Loucy (cell line): ENCODE results near the gene SLC16A7.

Experiments
- H2AFZ ChIP-seq: fragments of 200-600 bp; sonication (generic); 2 replicates; pipeline ENCODE4 v1.6.0; 2016; ENCODE audit warnings: antibody characterized with exemption, mild to moderate bottlenecking, low read length, moderate library complexity
- H3F3A ChIP-seq: fragments of 200-600 bp; 2 replicates; pipeline ENCODE4 v1.6.0; 2016; ENCODE audit warnings: antibody characterized with exemption, low read depth, mild to moderate bottlenecking
- H3K27me3 ChIP-seq: fragments of 200-600 bp; sonication (generic); 2 replicates; pipeline ENCODE4 v1.6.1; 2014; ENCODE audit warnings: low read length, mild to moderate bottlenecking; ENCODE audit not compliant: insufficient read depth, poor library complexity, severe bottlenecking
- H3K36me3 ChIP-seq: fragments of 200-600 bp; sonication (generic); 2 replicates; pipeline ENCODE4 v1.6.1; 2016; ENCODE audit warnings: low read length; ENCODE audit not compliant: insufficient read depth
- H3K4me1 ChIP-seq: fragments of 200-600 bp; sonication (generic); 2 replicates; pipeline ENCODE4 v1.5.1; 2014; ENCODE audit warnings: low read length, mild to moderate bottlenecking; ENCODE audit not compliant: insufficient read depth, poor library complexity, severe bottlenecking
- H3K4me2 ChIP-seq: fragments of 200-600 bp; sonication (generic); 2 replicates; pipeline ENCODE4 v1.6.0; 2014; ENCODE audit warnings: antibody characterized with exemption, low read length, low read depth, mild to moderate bottlenecking; ENCODE audit not compliant: poor library complexity, severe bottlenecking
- H3K4me3 ChIP-seq: fragments of 200-600 bp; sonication (generic); 2 replicates; pipeline ENCODE4 v1.5.1; 2014; ENCODE audit warnings: low read length, mild to moderate bottlenecking, mixed read lengths; ENCODE audit not compliant: poor library complexity, severe bottlenecking
- H3K79me2 ChIP-seq: fragments of 200-600 bp; sonication (generic); 2 replicates; pipeline ENCODE4 v1.6.1; 2014; ENCODE audit warnings: low read length; ENCODE audit not compliant: insufficient read depth
- H3K9ac ChIP-seq: fragments of 200-600 bp; sonication (generic); 2 replicates; pipeline ENCODE4 v1.6.0; 2014; ENCODE audit warnings: mild to moderate bottlenecking, low read depth, low read length, moderate library complexity; ENCODE audit not compliant: poor library complexity, severe bottlenecking
- H3K9me2 ChIP-seq: fragments of 200-600 bp; sonication (generic); replicated peaks from 2 replicates; pipeline ENCODE4 v1.6.1; 2016; ENCODE audit warnings: low read depth, low read length, mixed read lengths
- H3K9me3 ChIP-seq: fragments of 200-600 bp; sonication (generic); 2 replicates; pipeline ENCODE4 v1.6.1; 2014; ENCODE audit warnings: mild to moderate bottlenecking, antibody characterized with exemption, low read length, low read depth; ENCODE audit not compliant: insufficient read depth
- H4K20me1 ChIP-seq: fragments of 200-600 bp; sonication (generic); 2 replicates; pipeline ENCODE4 v1.6.0; 2014; ENCODE audit warnings: antibody characterized with exemption, low read length, mild to moderate bottlenecking; ENCODE audit not compliant: insufficient read depth, poor library complexity, severe bottlenecking
- EZH2phosphoT487 ChIP-seq: fragments of 200-600 bp; IDR thresholded peaks from 2 replicates; pipeline ENCODE4 v1.6.1; 2018; ENCODE audit warnings: antibody characterized with exemption, mild to moderate bottlenecking, moderate library complexity, borderline replicate concordance
- TF ChIP-seq, protein P1 (sequence below): fragments of 200-600 bp; sonication (generic); conservative IDR thresholded peaks from 2 replicates; pipeline ENCODE4 v1.5.1; 2014; ENCODE audit warnings: mild to moderate bottlenecking, antibody characterized with exemption, low read length

Gene SLC16A7

GRCh38 chr12:59803735-59804134 lies 207.9 kb downstream of the SLC16A7 start:
- no peaks in the 10 kb centered on the region for H3K9me2 ChIP-seq
- H3K4me2 ChIP-seq, result no peak overlapping the region

GRCh38 chr12:59808317-59808910 lies 212.6 kb downstream of the SLC16A7 start:
- H3K27me3 ChIP-seq, result no peaks in the 10 kb centered on the region
- H3K9me3 ChIP-seq, result no peaks in the 10 kb centered on the region
- no peak overlapping the region for H2AFZ ChIP-seq
- no peak overlapping the region for H3K4me3 ChIP-seq
- no peaks in the 10 kb centered on the region for H3K36me3 ChIP-seq
- no peak overlapping the region for H3K4me2 ChIP-seq
- peaks cover 7% of the 10 kb centered on the region for H3K4me1 ChIP-seq
- no peaks in the 10 kb centered on the region for H4K20me1 ChIP-seq
- no peak overlapping the region for H3K9ac ChIP-seq
- H3K79me2 ChIP-seq, result no peaks in the 10 kb centered on the region
- TF ChIP-seq EZH2phosphoT487, result no peak
- TF ChIP-seq, protein P1, sequence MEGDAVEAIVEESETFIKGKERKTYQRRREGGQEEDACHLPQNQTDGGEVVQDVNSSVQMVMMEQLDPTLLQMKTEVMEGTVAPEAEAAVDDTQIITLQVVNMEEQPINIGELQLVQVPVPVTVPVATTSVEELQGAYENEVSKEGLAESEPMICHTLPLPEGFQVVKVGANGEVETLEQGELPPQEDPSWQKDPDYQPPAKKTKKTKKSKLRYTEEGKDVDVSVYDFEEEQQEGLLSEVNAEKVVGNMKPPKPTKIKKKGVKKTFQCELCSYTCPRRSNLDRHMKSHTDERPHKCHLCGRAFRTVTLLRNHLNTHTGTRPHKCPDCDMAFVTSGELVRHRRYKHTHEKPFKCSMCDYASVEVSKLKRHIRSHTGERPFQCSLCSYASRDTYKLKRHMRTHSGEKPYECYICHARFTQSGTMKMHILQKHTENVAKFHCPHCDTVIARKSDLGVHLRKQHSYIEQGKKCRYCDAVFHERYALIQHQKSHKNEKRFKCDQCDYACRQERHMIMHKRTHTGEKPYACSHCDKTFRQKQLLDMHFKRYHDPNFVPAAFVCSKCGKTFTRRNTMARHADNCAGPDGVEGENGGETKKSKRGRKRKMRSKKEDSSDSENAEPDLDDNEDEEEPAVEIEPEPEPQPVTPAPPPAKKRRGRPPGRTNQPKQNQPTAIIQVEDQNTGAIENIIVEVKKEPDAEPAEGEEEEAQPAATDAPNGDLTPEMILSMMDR, result peak; percentile 91
- no peaks in the 10 kb centered on the region for H3F3A ChIP-seq
- H3K9me2 ChIP-seq, result no peaks in the 10 kb centered on the region

More at GRCh38 chr12:59803735-59804134, 207.9 kb downstream of the SLC16A7 start:
- Histone ChIP-seq H3K79me2 (no peaks in the 10 kb centered on the region), H3K4me3 (peak overlapping the region; percentile 27), H3K9me3 (no peaks in the 10 kb centered on the region; the same call in 1 of the 2 replicates), H3F3A (no peaks in the 10 kb centered on the region), H3K9ac (no peak overlapping the region), H4K20me1 (no peaks in the 10 kb centered on the region), H2AFZ (peak overlapping the region; percentile 29), H3K4me1 (peaks cover 7% of the 10 kb centered on the region), H3K36me3 (no peaks in the 10 kb centered on the region), H3K27me3 (no peaks in the 10 kb centered on the region)
- TF ChIP-seq, protein P1, result no peak
- TF ChIP-seq EZH2phosphoT487, result no peak

DNA sequence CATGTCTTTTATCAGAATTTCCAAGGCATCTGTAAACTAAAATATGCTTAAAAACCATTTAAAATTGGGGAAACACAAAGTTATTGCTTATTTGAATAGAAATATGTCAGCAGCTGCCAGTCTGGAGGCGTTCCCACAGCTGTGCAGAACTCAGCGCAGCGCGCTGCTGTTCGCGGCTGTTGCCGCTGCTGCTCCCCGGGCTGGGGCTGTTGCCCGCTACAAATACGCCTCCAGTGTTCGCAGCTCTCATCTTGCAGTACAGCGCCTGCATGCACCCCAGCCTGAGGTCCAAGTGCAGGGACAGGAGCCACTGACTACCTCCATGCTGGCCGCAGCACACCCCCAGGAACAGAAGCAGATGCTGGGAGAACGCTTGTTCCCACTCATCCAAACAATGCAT lies 216.2 kb downstream of the SLC16A7 start:
- no peaks in the 10 kb centered on the region for H3K36me3 ChIP-seq
- H3K27me3 ChIP-seq, result no peaks in the 10 kb centered on the region
- H3K4me2 ChIP-seq, result no peak overlapping the region
- H3K4me1 ChIP-seq, result no peaks in the 10 kb centered on the region
- peaks cover 3% of the 10 kb centered on the region; the same call in 1 of the 2 replicates for H3K9me3 ChIP-seq
- H3F3A ChIP-seq, result no peaks in the 10 kb centered on the region
- no peaks in the 10 kb centered on the region for H3K9me2 ChIP-seq
- H3K4me3 ChIP-seq, result no peak overlapping the region
- TF ChIP-seq, protein P1, result no peak
- TF ChIP-seq EZH2phosphoT487, result no peak
- no peaks in the 10 kb centered on the region for H3K79me2 ChIP-seq
- no peak overlapping the region for H3K9ac ChIP-seq
- H4K20me1 ChIP-seq, result no peaks in the 10 kb centered on the region
- no peak overlapping the region for H2AFZ ChIP-seq
